Mesenchymal stem cell (in vitro differentiated cells and primary cell): ENCODE measurements around the gene SENP3.

Experiments
- DNase-seq: peaks from one replicate; pipeline ENCODE4 v3.0.0-alpha.2; 2013
- H2AFZ ChIP-seq: one replicate; pipeline ENCODE4 v1.6.1; 2013; ENCODE audit warnings: low read depth, mild to moderate bottlenecking, control low read depth, inconsistent platforms, low read length, moderate library complexity
- H2AK5ac ChIP-seq: 2 replicates; pipeline ENCODE4 v1.6.1; 2013; ENCODE audit warnings: low read length, moderate library complexity, mild to moderate bottlenecking, inconsistent platforms; ENCODE audit not compliant: severe bottlenecking
- H2BK120ac ChIP-seq: one replicate; pipeline ENCODE4 v1.6.1; 2013; ENCODE audit warnings: low read depth, mild to moderate bottlenecking, inconsistent platforms, low read length, moderate library complexity
- H2BK12ac ChIP-seq, 2 experiments: one replicate each; pipeline ENCODE4 v1.6.1; 2013; ENCODE audit warnings: inconsistent platforms in 2 of 2, low read length in 2 of 2, mild to moderate bottlenecking in 2 of 2, moderate library complexity in 2 of 2, control low read depth in 1 of 2
- H2BK15ac ChIP-seq: one replicate; pipeline ENCODE4 v1.6.1; 2013; ENCODE audit warnings: mild to moderate bottlenecking, low read depth, inconsistent platforms; ENCODE audit not compliant: poor library complexity, severe bottlenecking
- H2BK5ac ChIP-seq: 2 replicates; pipeline ENCODE4 v1.6.1; 2013; ENCODE audit warnings: low read depth, mild to moderate bottlenecking, low read length, control low read depth, inconsistent platforms; ENCODE audit not compliant: poor library complexity, severe bottlenecking
- H3K14ac ChIP-seq, 2 experiments: one replicate each; pipeline ENCODE4 v1.6.1; 2013; ENCODE audit warnings: inconsistent platforms in 2 of 2, low read length in 2 of 2, control low read depth in 1 of 2, mild to moderate bottlenecking in 1 of 2, moderate library complexity in 1 of 2
- H3K18ac ChIP-seq, 2 experiments: one replicate each; pipeline ENCODE4 v1.6.1; 2013; ENCODE audit warnings: inconsistent platforms in 2 of 2, low read length in 2 of 2, control low read depth in 1 of 2, low read depth in 1 of 2, mild to moderate bottlenecking in 1 of 2
- H3K23ac ChIP-seq, 2 experiments: one replicate each; pipeline ENCODE4 v1.6.1; 2013; ENCODE audit warnings: inconsistent platforms in 2 of 2, low read length in 2 of 2, mild to moderate bottlenecking in 2 of 2, moderate library complexity in 2 of 2, control low read depth in 1 of 2
- H3K27ac ChIP-seq: 2 replicates; pipeline ENCODE4 v1.5.1; 2013; ENCODE audit warnings: mild to moderate bottlenecking, moderate library complexity, low read length, control low read depth, inconsistent platforms; ENCODE audit not compliant: poor library complexity, severe bottlenecking
- H3K27me3 ChIP-seq, 2 experiments: 2 replicates each; pipeline versions ENCODE4 v1.6.1 to v1.7.0; 2013; ENCODE audit warnings: low read length in 2 of 2, mild to moderate bottlenecking in 2 of 2, moderate library complexity in 2 of 2, control low read depth in 1 of 2, inconsistent platforms in 1 of 2; ENCODE audit not compliant: control insufficient read depth in 1 of 2, insufficient read depth in 1 of 2
- H3K36me3 ChIP-seq, 2 experiments: 2 replicates each; pipeline versions ENCODE4 v1.6.1 to v1.7.0; 2013; ENCODE audit warnings: low read length in 2 of 2, control low read depth in 1 of 2, inconsistent platforms in 1 of 2, low read depth in 1 of 2, mild to moderate bottlenecking in 1 of 2; ENCODE audit not compliant: insufficient read depth in 2 of 2, control insufficient read depth in 1 of 2
- H3K4ac ChIP-seq, 2 experiments: one replicate each; pipeline ENCODE4 v1.6.1; 2013; ENCODE audit warnings: inconsistent platforms in 2 of 2, low read length in 2 of 2, mild to moderate bottlenecking in 2 of 2, moderate library complexity in 2 of 2, control low read depth in 1 of 2, low read depth in 1 of 2
- H3K4me1 ChIP-seq: 2 replicates; pipeline ENCODE4 v1.6.1; 2013; ENCODE audit warnings: low read depth, low read length, control low read depth; ENCODE audit not compliant: control insufficient read depth, insufficient read depth
- H3K4me2 ChIP-seq: 2 replicates; pipeline ENCODE4 v1.6.1; 2013; ENCODE audit warnings: low read length, mild to moderate bottlenecking, inconsistent platforms; ENCODE audit not compliant: poor library complexity, severe bottlenecking
- H3K4me3 ChIP-seq, 2 experiments: 2 replicates each; pipeline versions ENCODE4 v1.5.1 to v1.7.0; 2013; ENCODE audit warnings: low read length in 2 of 2, mild to moderate bottlenecking in 2 of 2, control low read depth in 1 of 2, low read depth in 1 of 2; ENCODE audit not compliant: insufficient read depth in 1 of 2
- H3K79me1 ChIP-seq: replicated peaks from 2 replicates; pipeline ENCODE4 v1.6.1; 2013; ENCODE audit warnings: mild to moderate bottlenecking, control low read depth, low read length, inconsistent platforms; ENCODE audit not compliant: poor library complexity, severe bottlenecking
- H3K9ac ChIP-seq: 2 replicates; pipeline ENCODE4 v1.7.0; 2013; ENCODE audit warnings: mild to moderate bottlenecking, low read length, moderate library complexity
- H3K9me3 ChIP-seq: 2 replicates; pipeline ENCODE4 v1.7.0; 2013; ENCODE audit warnings: mild to moderate bottlenecking, low read length; ENCODE audit not compliant: control insufficient read depth
- H4K8ac ChIP-seq: one replicate; pipeline ENCODE4 v1.6.1; 2013; ENCODE audit warnings: inconsistent platforms, mild to moderate bottlenecking, low read length, moderate library complexity
- H4K91ac ChIP-seq: one replicate; pipeline ENCODE4 v1.6.1; 2013; ENCODE audit warnings: mild to moderate bottlenecking, low read length, inconsistent platforms
- WGBS: methylation state at CpG from one replicate; pipeline ENCODE4 v1.1.7; 2013; ENCODE audit warnings: mixed read lengths; 5-methylcytosine and 5-hydroxymethylcytosine counted together

Gene SENP3

GRCh38 chr17:7589204-7589868 is 27.6 kb downstream of the SENP3 start:
- 21% methylated on average over 49 of the region's 56 CpGs for WGBS
- peak overlapping the region in 1 of 2 experiments; percentile 68 for H3K4me3 ChIP-seq

DNA sequence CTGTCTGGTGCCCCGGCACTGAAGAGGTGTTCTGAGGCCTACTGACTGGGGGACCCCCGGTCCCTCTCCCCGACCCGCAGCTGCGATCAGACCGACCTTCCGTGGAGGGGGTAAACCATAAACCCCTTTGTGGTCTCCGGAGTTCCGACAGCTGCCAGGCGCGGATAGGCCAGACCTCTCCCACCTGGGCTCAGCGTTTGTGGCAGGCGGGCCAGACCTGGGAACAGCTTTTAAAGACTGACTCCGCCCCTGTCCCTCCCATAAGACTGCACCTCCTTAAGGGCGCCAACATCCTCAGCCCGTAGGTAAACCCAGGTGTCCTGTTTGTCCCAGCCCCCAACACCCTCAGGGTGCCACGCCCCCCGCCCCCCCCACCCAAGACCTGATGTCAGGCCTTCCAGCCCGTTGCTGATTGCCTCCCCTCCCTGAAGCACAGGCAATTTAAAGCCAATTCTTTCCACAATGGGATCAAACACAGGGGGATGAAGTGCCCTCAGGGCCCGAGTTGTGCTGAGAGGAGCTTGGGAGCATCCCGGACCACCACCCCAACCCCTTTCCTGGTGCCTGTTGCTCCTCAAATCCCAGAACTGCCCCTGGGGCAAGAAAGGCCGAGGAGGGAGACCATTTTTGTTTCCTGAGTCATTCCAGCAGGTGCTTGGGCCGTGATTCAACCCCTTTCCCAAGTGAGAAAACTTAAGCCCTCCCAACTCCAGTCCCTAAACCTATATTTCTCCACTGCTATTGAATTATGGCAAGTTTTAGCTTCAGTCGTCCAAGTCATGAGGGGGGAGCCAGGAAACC is 28.4 kb downstream of the SENP3 start, which contains the start of gene SOX15:
TSS of gene SOX15 (minus strand) at position 204 of the 801 bp plus-strand sequence. CDS start 418 bp downstream, outside the sequence.
- H3K79me1 ChIP-seq = peaks cover 35% of the 10 kb centered on the region
- H3K9me3 ChIP-seq = no peaks in the 10 kb centered on the region
- peak within 1 kb of the TSS in 1 of 2 experiments; percentile 26 for H3K14ac ChIP-seq
- H2BK120ac ChIP-seq = peak within 1 kb of the TSS; percentile 24
- peak within 1 kb of the TSS in 1 of 2 experiments; percentile 68 for H3K4me3 ChIP-seq
- H4K91ac ChIP-seq = peak within 1 kb of the TSS; percentile 35
- H3K27me3 ChIP-seq = no peaks in the 10 kb centered on the region
- H3K27ac ChIP-seq = peak within 1 kb of the TSS; percentile 82
- 46% methylated on average over 24 of the region's 24 CpGs for WGBS
- peaks cover 50% of the 10 kb centered on the region for H3K4me1 ChIP-seq
- H2AFZ ChIP-seq = no peak within 1 kb of the TSS
- H2BK15ac ChIP-seq = peak within 1 kb of the TSS; percentile 13
- H3K18ac ChIP-seq = peak within 1 kb of the TSS; percentile 68 to 73
- no peak within 1 kb of the TSS for H2BK5ac ChIP-seq
- H2BK12ac ChIP-seq = peak within 1 kb of the TSS in 1 of 2 experiments; percentile 70
- peak within 1 kb of the TSS; percentile 91 for H2AK5ac ChIP-seq
- peak within 1 kb of the TSS; percentile 79 for H3K9ac ChIP-seq
- peaks cover 63 to 85% of the 10 kb centered on the region in 2 experiments for H3K36me3 ChIP-seq
- peak within 1 kb of the TSS in 1 of 2 experiments; percentile 72 for H3K4ac ChIP-seq
- DNase-seq = no peak
- peak within 1 kb of the TSS; percentile 33 for H3K4me2 ChIP-seq
- H4K8ac ChIP-seq = peak within 1 kb of the TSS; percentile 87
- H3K23ac ChIP-seq = peak within 1 kb of the TSS in 1 of 2 experiments; percentile 60

More at GRCh38 chr17:7589204-7589868, 27.6 kb downstream of the SENP3 start:
- H3K23ac ChIP-seq = no peak overlapping the region
- peaks cover 50% of the 10 kb centered on the region for H3K4me1 ChIP-seq
- H3K9ac ChIP-seq = peak overlapping the region; percentile 79
- H3K18ac ChIP-seq = peak overlapping the region in 1 of 2 experiments; percentile 68
- H4K91ac ChIP-seq = peak overlapping the region; percentile 35
- H3K79me1 ChIP-seq = peaks cover 33% of the 10 kb centered on the region
- H2BK15ac ChIP-seq = peak overlapping the region; percentile 13
- H2BK120ac ChIP-seq = peak overlapping the region; percentile 24
- H3K14ac ChIP-seq = no peak overlapping the region
- peak; percentile 86 for DNase-seq
- H3K4ac ChIP-seq = no peak overlapping the region
- H3K27ac ChIP-seq = peak overlapping the region; percentile 31
- H4K8ac ChIP-seq = peak overlapping the region; percentile 87
- no peak overlapping the region for H2AFZ ChIP-seq
- H3K27me3 ChIP-seq = no peaks in the 10 kb centered on the region
- H3K4me2 ChIP-seq = peak overlapping the region; percentile 33
- H3K36me3 ChIP-seq = peaks cover 56 to 78% of the 10 kb centered on the region in 2 experiments
- H2BK5ac ChIP-seq = no peak overlapping the region
- no peaks in the 10 kb centered on the region for H3K9me3 ChIP-seq
- H2BK12ac ChIP-seq = peak overlapping the region in 1 of 2 experiments; percentile 4
- peak overlapping the region; percentile 82 for H2AK5ac ChIP-seq

GRCh38 chr17:7590743-7591142 is 29.0 kb downstream of the SENP3 start:
- no peaks in the 10 kb centered on the region for H3K9me3 ChIP-seq
- no peak overlapping the region for H3K14ac ChIP-seq
- peaks cover 67 to 87% of the 10 kb centered on the region in 2 experiments for H3K36me3 ChIP-seq
- no peak overlapping the region for H3K23ac ChIP-seq
- H3K27me3 ChIP-seq = no peaks in the 10 kb centered on the region
- peak; percentile 54 for DNase-seq
- H2BK15ac ChIP-seq = no peak overlapping the region
- peaks cover 50% of the 10 kb centered on the region for H3K4me1 ChIP-seq
- no peak overlapping the region for H4K91ac ChIP-seq
- no peak overlapping the region for H3K4ac ChIP-seq
- H3K4me2 ChIP-seq = no peak overlapping the region
- H3K27ac ChIP-seq = peak overlapping the region; percentile 66
- no peak overlapping the region for H2BK5ac ChIP-seq
- no peak overlapping the region for H2AFZ ChIP-seq
- H3K9ac ChIP-seq = peak overlapping the region; percentile 73
- WGBS = 51% methylated on average over 4 of the region's 4 CpGs
- H2BK120ac ChIP-seq = no peak overlapping the region
- H2BK12ac ChIP-seq = no peak overlapping the region
- H3K79me1 ChIP-seq = peaks cover 40% of the 10 kb centered on the region
- no peak overlapping the region for H3K18ac ChIP-seq
- H3K4me3 ChIP-seq = no peak overlapping the region
- peak overlapping the region; percentile 44 for H2AK5ac ChIP-seq
- H4K8ac ChIP-seq = no peak overlapping the region

DNA sequence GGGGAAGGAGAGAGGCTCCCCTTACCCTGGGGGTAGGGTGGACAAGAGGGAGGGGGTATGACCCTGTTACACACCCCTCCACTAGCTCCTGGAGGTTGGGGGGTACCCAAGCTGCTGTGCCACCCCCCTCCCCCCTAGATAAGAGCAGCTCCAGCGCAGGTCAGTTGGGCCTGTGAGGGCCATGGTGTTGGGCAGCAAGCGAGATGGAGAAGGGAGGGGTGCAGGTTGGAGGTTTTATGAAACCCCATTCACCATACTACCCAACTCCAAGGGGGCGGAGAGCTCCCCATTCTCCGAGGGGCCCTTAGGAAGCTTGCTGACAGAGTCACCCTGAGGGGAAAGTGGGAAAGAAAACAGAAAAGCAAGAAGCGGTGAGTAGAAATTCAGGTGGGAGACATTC is 29.9 kb downstream of the SENP3 start:
- Histone ChIP-seq H3K79me1 (peaks cover 35% of the 10 kb centered on the region), H2AFZ (no peak overlapping the region), H4K8ac (peak overlapping the region; percentile 51), H3K23ac (no peak overlapping the region), H3K9me3 (no peaks in the 10 kb centered on the region), H3K4me2 (no peak overlapping the region), H3K9ac (peak overlapping the region; percentile 73), H4K91ac (no peak overlapping the region), H2BK12ac (no peak overlapping the region), H3K27me3 (no peaks in the 10 kb centered on the region), H3K18ac (no peak overlapping the region), H3K4me1 (peaks cover 46% of the 10 kb centered on the region), H3K36me3 (peaks cover 69 to 87% of the 10 kb centered on the region in 2 experiments), H2AK5ac (peak overlapping the region; percentile 76), H2BK5ac (no peak overlapping the region), H3K4me3 (no peak overlapping the region), H3K27ac (no peak overlapping the region), H3K4ac (no peak overlapping the region), H2BK120ac (no peak overlapping the region), H2BK15ac (no peak overlapping the region), H3K14ac (no peak overlapping the region)
- WGBS = 100% methylated on average over 2 of the region's 5 CpGs
- no peak for DNase-seq
